BLaER1 treated with 17β-estradiol and CSF1 and Interleukin-3, amounts not matched to agents 10 nM and 100 nM (cell line): ENCODE results near the gene SERBP1.

Experiments
- H3K27ac ChIP-seq, 11 experiments: shearing (Covaris generic); formaldehyde crosslinking; 2 replicates each; pipeline ENCODE4 v1.8.1; 2022
- H3K27me3 ChIP-seq, 11 experiments: shearing (Covaris generic); formaldehyde crosslinking; 2 replicates each; pipeline ENCODE4 v1.8.1; 2022
- H3K36me3 ChIP-seq, 11 experiments: shearing (Covaris generic); formaldehyde crosslinking; 2 replicates each; pipeline ENCODE4 v1.8.1; 2022
- H3K4me1 ChIP-seq, 10 experiments: shearing (Covaris generic); formaldehyde crosslinking; 2 replicates each; pipeline ENCODE4 v1.8.1; 2022
- H3K4me2 ChIP-seq, 11 experiments: shearing (Covaris generic); formaldehyde crosslinking; 2 replicates each; pipeline ENCODE4 v1.8.1; 2022
- H3K4me3 ChIP-seq, 10 experiments: shearing (Covaris generic); formaldehyde crosslinking; 2 replicates each; pipeline ENCODE4 v1.8.1; 2022
- H3K9ac ChIP-seq, 11 experiments: shearing (Covaris generic); formaldehyde crosslinking; 2 replicates each; pipeline ENCODE4 v1.8.1; 2022
- H3K9me3 ChIP-seq, 11 experiments: shearing (Covaris generic); formaldehyde crosslinking; replicated peaks in 1 of 11; 2 replicates each; pipeline ENCODE4 v1.8.1; 2022
- H4K20me1 ChIP-seq, 11 experiments: shearing (Covaris generic); formaldehyde crosslinking; 2 replicates each; pipeline ENCODE4 v1.8.1; 2022
- Cebpa-rat ChIP-seq, 11 experiments: shearing (Covaris generic); IDR thresholded peaks; 2 replicates each; pipeline ENCODE4 v1.8.1; 2022

SERBP1 gene

DNA sequence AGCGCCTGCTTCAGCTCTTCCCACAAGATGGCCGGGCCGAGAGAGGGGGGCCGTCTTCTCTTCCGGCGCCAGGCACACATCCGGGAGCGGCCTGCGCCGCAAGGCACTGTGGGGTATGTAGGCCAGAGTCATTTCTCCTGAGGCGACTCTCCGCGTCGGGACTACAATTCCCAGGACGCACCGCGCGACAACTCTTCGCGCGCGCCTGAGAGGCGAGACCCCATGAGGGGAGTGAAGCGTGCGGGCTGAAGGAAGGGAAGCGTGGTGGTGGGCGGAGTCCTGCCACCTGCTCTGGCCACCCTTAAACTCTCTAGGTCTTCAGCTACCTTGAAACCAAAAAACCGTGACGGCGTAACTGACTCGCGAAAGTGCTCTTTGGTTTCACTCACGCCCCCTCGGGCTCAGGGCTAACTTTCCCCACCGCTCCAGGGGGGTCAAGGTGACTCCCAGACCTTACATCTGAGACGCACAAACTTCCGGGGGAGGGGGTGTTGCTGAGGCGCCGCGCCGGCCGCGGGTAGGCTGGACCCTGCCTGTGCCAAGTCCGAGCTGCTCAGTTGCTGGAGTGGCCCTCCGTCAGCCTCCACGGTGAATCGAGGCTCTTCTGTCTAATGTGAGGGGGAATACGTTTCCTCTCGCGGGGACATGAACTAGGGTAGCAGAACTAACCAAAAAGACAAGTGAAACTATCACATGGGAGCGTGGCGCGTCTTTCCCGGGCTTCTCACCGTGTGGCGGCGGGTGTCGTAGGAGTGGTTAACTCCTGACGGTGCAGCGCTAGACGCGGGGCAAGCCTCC is at the start of gene SERBP1:
TSS of gene SERBP1 (minus strand) at position 45 of the 798 bp plus-strand sequence. CDS start 102 bp downstream, outside the sequence.
- Histone ChIP-seq H4K20me1 (peaks cover 41 to 45% (median 43%) of the 10 kb centered on the region in 11 experiments), H3K4me2 (peak within 1 kb of the TSS; percentile 76 to 99 (median 85)), H3K4me3 (peak within 1 kb of the TSS; percentile 81 to 99 (median 96))

DNA sequence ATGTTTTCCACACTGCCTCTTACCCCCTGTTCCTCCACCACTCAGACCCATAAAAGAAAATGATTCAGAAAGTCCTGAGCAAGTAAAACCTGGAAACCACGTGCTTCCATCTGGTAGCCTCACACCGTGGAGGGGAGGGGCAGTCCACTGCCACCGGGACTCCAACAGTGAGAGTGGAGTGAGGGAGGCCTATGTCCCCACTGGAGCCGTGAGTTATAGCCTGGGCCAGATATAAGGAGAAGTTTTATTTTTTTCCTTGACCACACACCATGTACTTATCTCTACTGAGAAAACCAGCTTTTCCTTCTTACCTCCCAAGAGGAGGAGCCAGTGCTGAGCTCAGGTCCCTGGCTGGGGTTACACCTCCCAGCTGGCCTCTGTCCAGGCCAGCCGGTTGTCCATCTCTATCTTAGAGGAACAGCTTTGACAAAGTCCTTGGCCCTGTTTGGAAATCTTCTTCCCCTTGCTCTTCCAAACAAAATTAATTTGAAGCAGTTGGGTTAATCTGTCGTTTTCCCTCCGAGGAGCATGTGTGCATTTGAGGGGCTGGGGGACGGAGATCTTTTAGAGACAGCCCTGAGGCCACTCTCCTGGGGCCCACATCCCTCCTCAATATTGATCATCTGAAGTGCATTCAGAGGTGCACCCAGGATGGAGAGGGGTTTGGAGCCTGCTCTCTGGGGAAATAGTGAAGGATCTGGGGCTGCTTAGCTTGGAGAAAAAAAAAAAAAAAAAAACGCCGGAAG is 49.1 kb upstream of the SERBP1 start:
- no peaks in the 10 kb centered on the region for H3K4me1 ChIP-seq
- H3K4me2 ChIP-seq, result no peak overlapping the region
- TF ChIP-seq Cebpa-rat (IDR thresholded peaks at IDR 0.05), result no peak
- no peak overlapping the region for H3K27ac ChIP-seq
- H4K20me1 ChIP-seq, result no peaks in the 10 kb centered on the region
- H3K9ac ChIP-seq, result no peak overlapping the region
- H3K27me3 ChIP-seq, result no peaks in the 10 kb centered on the region
- no peaks in the 10 kb centered on the region for H3K9me3 ChIP-seq
- no peaks in the 10 kb centered on the region for H3K36me3 ChIP-seq
- no peak overlapping the region for H3K4me3 ChIP-seq

More for the DNA sequence above, at the start of gene SERBP1:
- Histone ChIP-seq H3K27ac (peak within 1 kb of the TSS; percentile 88 to 97 (median 95)), H3K27me3 (no peaks in the 10 kb centered on the region), H3K9me3 (no peaks in the 10 kb centered on the region), H3K9ac (peak within 1 kb of the TSS; percentile 94 to 99 (median 97)), H3K36me3 (peaks cover 8 to 41% (median 38%) of the 10 kb centered on the region in 11 experiments; a peak in 21 of 22 replicates), H3K4me1 (peaks cover 44 to 59% (median 55%) of the 10 kb centered on the region in 10 experiments)
- TF ChIP-seq Cebpa-rat (IDR thresholded peaks at IDR 0.05), result no peak

DNA sequence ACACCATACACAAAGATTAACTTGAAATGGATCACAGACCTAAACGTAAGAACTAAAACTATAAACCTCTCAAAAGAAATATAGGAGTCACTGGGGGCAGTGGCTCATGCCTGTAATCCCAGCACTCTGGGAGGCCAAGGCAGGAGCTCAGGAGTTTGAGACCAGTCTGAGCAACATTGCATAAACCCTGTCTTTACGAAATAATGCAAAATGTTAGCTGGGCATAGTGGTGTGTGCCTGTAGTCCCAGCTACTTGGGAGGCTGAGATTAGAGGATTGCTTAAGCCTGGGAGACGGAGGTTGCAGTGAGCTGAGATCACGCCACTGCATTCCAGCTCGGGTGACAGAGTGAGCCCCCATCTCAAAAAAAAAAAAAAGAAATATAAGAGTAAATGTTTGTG is 46.7 kb upstream of the SERBP1 start:
- no peak for TF ChIP-seq Cebpa-rat (IDR thresholded peaks at IDR 0.05)
- no peak overlapping the region for H3K4me2 ChIP-seq
- no peak overlapping the region for H3K4me3 ChIP-seq
- H3K27ac ChIP-seq, result no peak overlapping the region
- no peak overlapping the region for H3K9ac ChIP-seq
- no peaks in the 10 kb centered on the region for H3K9me3 ChIP-seq
- H4K20me1 ChIP-seq, result no peaks in the 10 kb centered on the region
- no peaks in the 10 kb centered on the region for H3K36me3 ChIP-seq
- no peaks in the 10 kb centered on the region for H3K27me3 ChIP-seq
- H3K4me1 ChIP-seq, result no peaks in the 10 kb centered on the region

DNA sequence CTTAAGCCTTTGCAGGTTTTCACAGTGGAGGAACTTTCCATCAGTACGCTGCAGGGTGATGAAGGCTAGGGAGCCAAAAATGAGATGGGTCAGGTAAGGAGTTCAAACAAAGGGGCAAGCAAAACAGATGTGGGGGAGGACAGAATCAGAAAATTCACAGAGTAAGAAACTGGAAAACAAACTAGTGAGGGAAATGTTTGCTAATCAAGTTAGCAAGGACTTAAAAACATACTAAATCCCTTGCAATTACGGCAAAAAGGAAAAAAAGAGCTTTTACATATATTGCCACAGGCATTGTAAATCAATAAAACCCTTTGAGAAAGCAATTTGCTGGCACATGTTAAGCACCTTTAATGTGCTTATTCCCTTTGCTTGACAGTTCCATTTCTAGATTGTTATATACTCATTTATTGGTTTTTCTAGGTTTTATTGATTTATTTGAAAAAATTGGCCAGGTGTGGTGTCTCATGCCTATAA is 45.8 kb upstream of the SERBP1 start:
- no peak overlapping the region for H3K27ac ChIP-seq
- H3K27me3 ChIP-seq, result no peaks in the 10 kb centered on the region
- no peak overlapping the region for H3K4me2 ChIP-seq
- TF ChIP-seq Cebpa-rat (IDR thresholded peaks at IDR 0.05), result no peak
- no peaks in the 10 kb centered on the region for H3K4me1 ChIP-seq
- no peaks in the 10 kb centered on the region for H3K36me3 ChIP-seq
- no peaks in the 10 kb centered on the region for H3K9me3 ChIP-seq
- H3K4me3 ChIP-seq, result no peak overlapping the region
- H4K20me1 ChIP-seq, result no peaks in the 10 kb centered on the region
- no peak overlapping the region for H3K9ac ChIP-seq

DNA sequence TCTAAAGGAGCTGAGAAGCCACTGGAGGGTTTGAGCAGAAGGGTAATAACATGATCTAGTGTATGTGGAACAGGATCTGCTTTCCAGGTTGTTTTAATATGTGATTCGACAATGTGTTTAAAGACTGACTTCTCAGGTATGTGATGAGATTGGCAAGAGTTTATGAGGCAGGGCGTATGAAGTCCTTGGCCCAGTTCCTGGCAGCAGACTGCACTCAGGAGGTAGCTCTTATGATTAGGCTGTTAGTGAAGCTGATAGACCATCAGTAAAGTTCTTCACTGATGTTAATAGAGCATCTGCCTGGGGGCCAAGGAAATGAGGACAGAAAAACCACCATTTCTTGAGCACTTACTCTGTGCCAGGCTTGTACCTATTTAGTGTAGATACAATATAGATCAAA is 41.9 kb upstream of the SERBP1 start:
- Histone ChIP-seq H4K20me1 (no peaks in the 10 kb centered on the region), H3K9ac (no peak overlapping the region), H3K9me3 (no peaks in the 10 kb centered on the region), H3K4me2 (no peak overlapping the region), H3K27ac (no peak overlapping the region), H3K36me3 (no peaks in the 10 kb centered on the region), H3K27me3 (no peaks in the 10 kb centered on the region), H3K4me3 (no peak overlapping the region), H3K4me1 (peaks cover 0 to 6% (median 0%) of the 10 kb centered on the region in 10 experiments; a peak in 3 of 20 replicates)
- TF ChIP-seq Cebpa-rat (IDR thresholded peaks at IDR 0.05), result no peak

DNA sequence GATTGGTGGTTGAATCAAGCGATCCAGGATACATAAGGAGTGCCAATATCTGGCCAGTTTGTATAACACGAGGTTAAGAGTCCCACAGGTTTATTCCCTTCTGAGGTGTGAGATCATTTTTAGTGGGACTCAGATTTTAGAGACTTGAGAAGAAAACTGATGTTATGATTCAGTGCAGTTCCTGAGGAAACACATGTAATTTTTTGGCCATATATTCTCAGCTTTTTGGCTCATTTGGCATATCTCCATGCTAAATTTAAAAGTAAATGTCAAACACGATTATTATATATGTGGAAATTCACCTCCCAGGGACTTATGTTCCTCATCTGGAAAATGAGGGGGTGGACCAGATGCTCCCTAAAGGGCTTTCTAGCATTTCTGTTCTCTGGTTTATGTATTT is 39.2 kb upstream of the SERBP1 start:
- no peaks in the 10 kb centered on the region for H4K20me1 ChIP-seq
- no peak for TF ChIP-seq Cebpa-rat (IDR thresholded peaks at IDR 0.05)
- no peak overlapping the region for H3K4me2 ChIP-seq
- peaks cover 0 to 6% (median 0%) of the 10 kb centered on the region in 10 experiments; a peak in 3 of 20 replicates for H3K4me1 ChIP-seq
- H3K27me3 ChIP-seq, result no peaks in the 10 kb centered on the region
- H3K36me3 ChIP-seq, result no peaks in the 10 kb centered on the region
- H3K9me3 ChIP-seq, result no peaks in the 10 kb centered on the region
- no peak overlapping the region for H3K4me3 ChIP-seq
- no peak overlapping the region for H3K9ac ChIP-seq
- no peak overlapping the region for H3K27ac ChIP-seq

DNA sequence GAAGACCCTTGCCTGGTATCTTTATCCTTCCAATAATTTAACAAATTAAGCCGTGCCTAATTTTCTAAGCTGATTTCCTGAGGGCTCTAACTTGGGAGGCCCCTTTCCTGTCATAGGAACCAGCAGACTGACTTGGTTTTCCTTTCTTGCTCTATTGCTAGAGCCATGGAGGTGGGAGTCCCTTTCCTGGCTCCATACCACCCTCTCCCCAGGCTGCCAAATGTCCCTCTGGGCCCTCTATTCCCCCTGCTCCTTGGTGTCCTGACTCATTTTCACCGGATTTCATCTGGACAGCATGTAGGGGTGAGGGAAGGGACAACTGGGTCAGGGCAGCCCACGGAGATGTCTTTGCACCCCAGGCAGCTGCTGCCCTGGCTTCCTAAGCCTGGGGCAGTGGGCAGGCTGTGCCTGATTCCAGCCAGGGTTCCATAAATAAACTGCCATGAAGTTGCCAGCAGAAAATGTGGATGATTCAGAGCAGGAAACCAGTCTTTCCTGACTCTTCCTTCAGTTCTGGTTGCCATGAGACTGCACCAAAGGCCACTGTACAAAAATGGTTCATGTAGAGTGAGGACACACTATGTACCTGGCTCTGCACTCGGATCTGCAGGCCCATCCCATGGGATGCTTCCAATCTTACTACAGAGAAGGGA is 38.0 kb upstream of the SERBP1 start:
- no peaks in the 10 kb centered on the region for H3K9me3 ChIP-seq
- no peaks in the 10 kb centered on the region for H3K27me3 ChIP-seq
- no peaks in the 10 kb centered on the region for H3K36me3 ChIP-seq
- no peak overlapping the region for H3K27ac ChIP-seq
- peaks cover 0 to 6% (median 0%) of the 10 kb centered on the region in 10 experiments; a peak in 3 of 20 replicates for H3K4me1 ChIP-seq
- no peak overlapping the region for H3K9ac ChIP-seq
- no peak overlapping the region for H3K4me3 ChIP-seq
- H3K4me2 ChIP-seq, result no peak overlapping the region; a peak in 1 of 22 replicates
- TF ChIP-seq Cebpa-rat (IDR thresholded peaks at IDR 0.05), result no peak
- H4K20me1 ChIP-seq, result no peaks in the 10 kb centered on the region

DNA sequence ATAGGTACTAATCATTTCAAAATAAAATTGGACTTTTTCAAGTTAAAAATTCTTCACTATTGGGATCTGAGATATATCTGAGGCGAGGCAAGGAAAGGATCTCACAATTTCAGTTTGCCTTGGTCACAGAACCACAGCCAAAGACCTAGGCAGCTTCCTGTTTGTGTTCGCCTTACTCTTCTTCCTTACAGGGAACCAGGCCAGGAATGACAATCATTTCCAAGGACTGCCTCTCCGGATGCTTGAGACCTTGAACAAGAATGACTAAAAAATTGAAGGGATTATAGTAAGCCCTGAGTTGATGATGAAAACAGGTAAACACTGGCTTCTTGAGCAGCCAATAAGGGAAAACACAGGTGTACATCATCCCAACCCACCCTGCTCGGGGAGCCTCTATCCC is 35.2 kb upstream of the SERBP1 start:
- no peaks in the 10 kb centered on the region for H3K27me3 ChIP-seq

DNA sequence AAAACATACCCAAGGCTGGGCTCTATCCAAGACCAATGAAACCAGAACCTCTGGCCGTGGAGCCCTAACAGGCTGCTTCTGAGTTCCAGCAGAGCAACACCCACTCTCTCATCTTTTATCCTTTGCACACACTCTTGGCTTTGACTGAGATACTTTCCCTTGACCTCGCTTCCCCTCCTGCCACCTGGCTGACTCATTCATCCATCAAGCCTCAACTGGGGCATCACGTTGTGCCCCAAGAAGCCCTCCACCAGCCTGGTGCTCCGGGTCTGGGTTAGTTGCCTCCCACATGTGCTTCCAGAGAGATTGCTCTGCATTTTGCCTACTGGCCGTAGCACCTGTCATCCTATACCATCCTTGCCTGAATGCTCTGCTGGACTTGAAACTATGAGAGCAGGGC is 34.5 kb upstream of the SERBP1 start:
- Histone ChIP-seq H3K27ac (no peak overlapping the region), H4K20me1 (no peaks in the 10 kb centered on the region), H3K9me3 (no peaks in the 10 kb centered on the region), H3K4me3 (no peak overlapping the region), H3K27me3 (no peaks in the 10 kb centered on the region), H3K4me1 (peaks cover 0 to 6% (median 0%) of the 10 kb centered on the region in 10 experiments; a peak in 4 of 20 replicates), H3K4me2 (no peak overlapping the region), H3K36me3 (no peaks in the 10 kb centered on the region), H3K9ac (no peak overlapping the region)
- TF ChIP-seq Cebpa-rat (IDR thresholded peaks at IDR 0.05), result no peak

More for the DNA sequence above, 35.2 kb upstream of the SERBP1 start:
- H3K9ac ChIP-seq, result no peak overlapping the region
- H3K9me3 ChIP-seq, result no peaks in the 10 kb centered on the region
- no peak for TF ChIP-seq Cebpa-rat (IDR thresholded peaks at IDR 0.05)
- H3K4me1 ChIP-seq, result peaks cover 0 to 6% (median 0%) of the 10 kb centered on the region in 10 experiments; a peak in 4 of 20 replicates
- H4K20me1 ChIP-seq, result no peaks in the 10 kb centered on the region
- H3K36me3 ChIP-seq, result no peaks in the 10 kb centered on the region
- H3K4me2 ChIP-seq, result no peak overlapping the region
- H3K4me3 ChIP-seq, result no peak overlapping the region
- no peak overlapping the region for H3K27ac ChIP-seq
